ENCODE measurements around the gene LIG3.
"Not testable (repeated sequence)": the region's sequence is repeated elsewhere in the genome, so short reads cannot be mapped to it uniquely, and the experiment has no call there.

Gene LIG3

GRCh38 chr17:34999456-34999855 lies 19.1 kb downstream of the LIG3 start:
- DNase-seq (ENCODE audit: low read depth in 2 of 2): no peak

GRCh38 chr17:35000965-35001364 lies 20.7 kb downstream of the LIG3 start:
- DNase-seq (ENCODE audit: low read depth in 2 of 2): not testable (repeated sequence)

GRCh38 chr17:35001549-35001948 lies 21.2 kb downstream of the LIG3 start:
- no peak for DNase-seq (ENCODE audit: low read depth in 2 of 2)

- DNase-seq (ENCODE audit: low read depth in 2 of 2): no peak
These were observed 22.7 kb downstream of the LIG3 start for GRCh38 chr17:35002876-35003551.

GRCh38 chr17:35003778-35004177 lies 23.5 kb downstream of the LIG3 start:
- no peak for DNase-seq (ENCODE audit: low read depth in 2 of 2)

- DNase-seq (ENCODE audit: low read depth in 2 of 2): no peak
These were observed 26.0 kb downstream of the LIG3 start for GRCh38 chr17:35006345-35006744.

- no peak for DNase-seq (ENCODE audit: low read depth in 2 of 2)
These were observed 26.6 kb downstream of the LIG3 start for GRCh38 chr17:35006961-35007360.

GRCh38 chr17:35010093-35010492 lies 29.8 kb downstream of the LIG3 start:
- DNase-seq (ENCODE audit: low read depth in 2 of 2): no peak

- DNase-seq (ENCODE audit: low read depth in 2 of 2): no peak
These were observed 31.4 kb downstream of the LIG3 start for GRCh38 chr17:35011671-35012216.

- DNase-seq (ENCODE audit: low read depth in 2 of 2): no peak
These were observed 36.1 kb downstream of the LIG3 start for GRCh38 chr17:35016369-35016768.

GRCh38 chr17:35017021-35017420 lies 36.7 kb downstream of the LIG3 start:
- no peak for DNase-seq (ENCODE audit: low read depth in 2 of 2)

GRCh38 chr17:35018814-35019213 lies 38.5 kb downstream of the LIG3 start:
- no peak for DNase-seq (ENCODE audit: low read depth in 2 of 2)

GRCh38 chr17:35019386-35020179 lies 39.3 kb downstream of the LIG3 start:
- no peak for DNase-seq (ENCODE audit: low read depth in 2 of 2)

- no peak for DNase-seq (ENCODE audit: low read depth in 2 of 2)
These were observed 41.4 kb downstream of the LIG3 start for GRCh38 chr17:35021520-35022380.

GRCh38 chr17:35022536-35023063 lies 42.3 kb downstream of the LIG3 start:
- DNase-seq (ENCODE audit: low read depth in 2 of 2): peak; percentile 54 to 67

- no peak for DNase-seq (ENCODE audit: low read depth in 2 of 2)
These were observed 43.2 kb downstream of the LIG3 start for GRCh38 chr17:35023538-35023937.

- DNase-seq (ENCODE audit: low read depth in 2 of 2): no peak
These were observed 45.2 kb downstream of the LIG3 start for GRCh38 chr17:35025541-35025940.

- DNase-seq (ENCODE audit: low read depth in 2 of 2): not testable (repeated sequence)
These were observed 47.8 kb downstream of the LIG3 start for GRCh38 chr17:35028097-35028496.

GRCh38 chr17:35028531-35029262 lies 48.4 kb downstream of the LIG3 start:
- no peak for DNase-seq (ENCODE audit: low read depth in 2 of 2)

GRCh38 chr17:35030780-35031179 lies 50.5 kb downstream of the LIG3 start:
- no peak for DNase-seq (ENCODE audit: low read depth in 2 of 2)

- no peak for DNase-seq (ENCODE audit: low read depth in 2 of 2)
These were observed 58.1 kb downstream of the LIG3 start for GRCh38 chr17:35038453-35038852.
